ENCODE data around the gene PCDHGA12. TPM values are rescaled to one million over a fixed set of nuclear protein-coding genes. Genes with fewer than 3 reads are reported as not detected.

PCDHGA12 gene
- 10.0 TPM for total RNA-seq

GRCh38 chr5:141430332-141431113 is at the start of gene PCDHGA12:
PCDHGA12 (plus strand) TSS chr5:141430507; CDS start chr5:141430760, 253 bp downstream.

GRCh38 chr5:141382469-141383294 is 47.6 kb upstream of the PCDHGA12 start, which contains the start of gene PCDHGA7:
PCDHGA7 (plus strand) TSS chr5:141382742; CDS start chr5:141382900, 158 bp downstream.

GRCh38 chr5:141387557-141388311 is 42.6 kb upstream of the PCDHGA12 start, which contains the start of gene PCDHGB4:
PCDHGB4 (plus strand) TSS chr5:141387698; CDS start chr5:141387885, 187 bp downstream.

GRCh38 chr5:141392429-141393198 is 37.7 kb upstream of the PCDHGA12 start, which contains the start of gene PCDHGA8:
PCDHGA8 (plus strand) TSS chr5:141392633; CDS start chr5:141392814, 181 bp downstream.

GRCh38 chr5:141397756-141398551 is 32.4 kb upstream of the PCDHGA12 start, which contains the start of gene PCDHGB5:
PCDHGB5 (plus strand) TSS chr5:141397947; CDS start chr5:141398128, 181 bp downstream.

GRCh38 chr5:141402553-141403243 is 27.6 kb upstream of the PCDHGA12 start, which contains the start of gene PCDHGA9:
PCDHGA9 (plus strand) TSS chr5:141402778; CDS start chr5:141402953, 175 bp downstream.

GRCh38 chr5:141407790-141408505 is 22.4 kb upstream of the PCDHGA12 start, which contains the start of gene PCDHGB6:
PCDHGB6 (plus strand) TSS chr5:141408021; CDS start chr5:141408203, 182 bp downstream.

GRCh38 chr5:141412854-141413539 is 17.3 kb upstream of the PCDHGA12 start, which contains the start of gene PCDHGA10:
PCDHGA10 (plus strand) TSS chr5:141412987; CDS start chr5:141413176, 189 bp downstream.

GRCh38 chr5:141417494-141418172 is 12.7 kb upstream of the PCDHGA12 start, which contains the start of gene PCDHGB7:
PCDHGB7 (plus strand) TSS chr5:141417677; CDS start chr5:141417860, 183 bp downstream.

GRCh38 chr5:141420855-141421488 is 9.3 kb upstream of the PCDHGA12 start, which contains the start of gene PCDHGA11:
PCDHGA11 (plus strand) TSS chr5:141421051; CDS start chr5:141421228, 177 bp downstream.

GRCh38 chr5:141475625-141476131 is 45.4 kb downstream of the PCDHGA12 start, which contains the start of gene PCDHGC3:
PCDHGC3 (plus strand) TSS chr5:141475966; CDS start chr5:141476117, 151 bp downstream.

Other genes starting within 250 kb of the PCDHGA12 start
- gene PCDHB16, start 248.1 kb upstream of the PCDHGA12 start, total RNA-seq = 7.8 TPM
- 3.3 TPM for gene PCDHB9, start 243.3 kb upstream of the PCDHGA12 start, total RNA-seq
- gene PCDHB10, start 238.2 kb upstream of the PCDHGA12 start, total RNA-seq = 6.2 TPM
- 8.5 TPM for gene PCDHB11, start 230.9 kb upstream of the PCDHGA12 start, total RNA-seq
- 9.3 TPM for gene PCDHB12, start 221.8 kb upstream of the PCDHGA12 start, total RNA-seq
- 7.9 TPM for gene PCDHB13, start 216.6 kb upstream of the PCDHGA12 start, total RNA-seq
- 8.6 TPM for gene PCDHB14, start 207.2 kb upstream of the PCDHGA12 start, total RNA-seq
- 11.0 TPM for gene PCDHB15, start 185.1 kb upstream of the PCDHGA12 start, total RNA-seq
- gene SLC25A2, start 126.5 kb upstream of the PCDHGA12 start, total RNA-seq = 0.35 TPM
- gene TAF7, start 109.7 kb upstream of the PCDHGA12 start, total RNA-seq = 76.2 TPM
- gene PCDHGA1, start 100.0 kb upstream of the PCDHGA12 start, total RNA-seq = 1.1 TPM
- 10.2 TPM for gene PCDHGA2, start 91.7 kb upstream of the PCDHGA12 start, total RNA-seq
- gene PCDHGA3, start 86.7 kb upstream of the PCDHGA12 start, total RNA-seq = 4.8 TPM
- 6.0 TPM for gene PCDHGB1, start 80.4 kb upstream of the PCDHGA12 start, total RNA-seq
- 6.4 TPM for gene PCDHGA4, start 75.5 kb upstream of the PCDHGA12 start, total RNA-seq
- gene PCDHGB2, start 70.5 kb upstream of the PCDHGA12 start, total RNA-seq = 8.8 TPM
- 8.7 TPM for gene PCDHGA5, start 66.3 kb upstream of the PCDHGA12 start, total RNA-seq
- gene PCDHGB3, start 60.3 kb upstream of the PCDHGA12 start, total RNA-seq = 7.1 TPM
- 10.3 TPM for gene PCDHGA6, start 56.6 kb upstream of the PCDHGA12 start, total RNA-seq
- gene PCDHGA7, start 47.8 kb upstream of the PCDHGA12 start, total RNA-seq = 8.0 TPM
- gene PCDHGB4, start 42.8 kb upstream of the PCDHGA12 start, total RNA-seq = 14.1 TPM
- gene PCDHGA8, start 37.9 kb upstream of the PCDHGA12 start, total RNA-seq = 6.2 TPM
- 14.1 TPM for gene PCDHGB5, start 32.6 kb upstream of the PCDHGA12 start, total RNA-seq
- 9.8 TPM for gene PCDHGA9, start 27.7 kb upstream of the PCDHGA12 start, total RNA-seq
- 12.3 TPM for gene PCDHGB6, start 22.5 kb upstream of the PCDHGA12 start, total RNA-seq
- gene PCDHGA10, start 17.5 kb upstream of the PCDHGA12 start, total RNA-seq = 9.1 TPM
- gene PCDHGB7, start 12.8 kb upstream of the PCDHGA12 start, total RNA-seq = 15.8 TPM
- 10.0 TPM for gene PCDHGA11, start 9.5 kb upstream of the PCDHGA12 start, total RNA-seq
- gene PCDHGC3, start 45.5 kb downstream of the PCDHGA12 start, total RNA-seq = 71.1 TPM
- 9.6 TPM for gene PCDHGC4, start 54.5 kb downstream of the PCDHGA12 start, total RNA-seq
- gene PCDHGC5, start 58.6 kb downstream of the PCDHGA12 start, total RNA-seq = 4.8 TPM
- 37.0 TPM for gene DIAPH1, start 188.5 kb downstream of the PCDHGA12 start, total RNA-seq
- gene HDAC3, start 206.3 kb downstream of the PCDHGA12 start, total RNA-seq = 57.7 TPM
- 1.2 TPM for gene RELL2, start 206.5 kb downstream of the PCDHGA12 start, total RNA-seq
- gene FCHSD1, start 220.9 kb downstream of the PCDHGA12 start, total RNA-seq = 12.4 TPM